A673 (cell line): Measurements from ENCODE around the gene TEX35. TPM values are rescaled to one million over a fixed set of nuclear protein-coding genes. Genes with fewer than 3 reads are reported as not detected.

Experiments
- BruUV-seq: library from RNA; stranded (reverse); fragments of 400-500 nt; replicated peaks from 2 replicates; lab custom pipeline; 2021; lab: Mats Ljungman, UMichigan
- CTCF ChIA-PET: fragments of 300-600 bp; sonication (Branson Sonifier 250); formaldehyde crosslinking; loops from one replicate; lab custom pipeline; 2022; ENCODE audit warnings: antibody characterized with exemption; lab: Charles Lee
- POLR2A ChIA-PET: fragments of 300-600 bp; sonication (Branson Sonifier 250); formaldehyde crosslinking; loops from one replicate; lab custom pipeline; 2022; ENCODE audit warnings: antibody characterized with exemption; ENCODE audit not compliant: low non-redundant PET; lab: Charles Lee
- DNase-seq: peaks from one replicate; pipeline ENCODE4 v3.0.0-alpha.2; 2015; ENCODE audit warnings: low spot score
- H3K27ac ChIP-seq: fragments of 200-600 bp; sonication (generic); 2 replicates; pipeline ENCODE4 v1.5.1; 2016; ENCODE audit warnings: mixed run types, low read depth, mild to moderate bottlenecking, mixed read lengths, antibody characterized with exemption, low read length; ENCODE audit not compliant: poor library complexity, severe bottlenecking
- H3K27me3 ChIP-seq: fragments of 200-600 bp; sonication (generic); replicated peaks from 2 replicates; pipeline ENCODE4 v1.6.1; 2017; ENCODE audit warnings: mixed run types, low read depth, mild to moderate bottlenecking, mixed read lengths, antibody characterized with exemption, low read length; ENCODE audit not compliant: insufficient read depth, poor library complexity
- H3K36me3 ChIP-seq: fragments of 200-600 bp; sonication (generic); 2 replicates; pipeline ENCODE4 v1.6.1; 2016; ENCODE audit warnings: mixed run types, mild to moderate bottlenecking, mixed read lengths, antibody characterized with exemption, low read length; ENCODE audit not compliant: insufficient read depth, poor library complexity, severe bottlenecking
- H3K4me1 ChIP-seq: fragments of 200-600 bp; sonication (generic); 2 replicates; pipeline ENCODE4 v1.6.1; 2017; ENCODE audit warnings: mixed run types, mild to moderate bottlenecking, mixed read lengths, antibody characterized with exemption, low read length; ENCODE audit not compliant: insufficient read depth, poor library complexity, severe bottlenecking
- H3K4me3 ChIP-seq: fragments of 200-600 bp; sonication (generic); 2 replicates; pipeline ENCODE4 v1.5.1; 2016; ENCODE audit warnings: low read depth, mixed run types, mild to moderate bottlenecking, mixed read lengths, low read length; ENCODE audit not compliant: poor library complexity, severe bottlenecking
- H3K9me3 ChIP-seq: fragments of 200-600 bp; sonication (generic); 2 replicates; pipeline ENCODE4 v1.6.1; 2016; ENCODE audit warnings: mixed run types, low read depth, mild to moderate bottlenecking, mixed read lengths, antibody characterized with exemption, low read length; ENCODE audit not compliant: poor library complexity, severe bottlenecking
- CTCF ChIP-seq: fragments of 300-800, 200-600 bp; sonication (generic); conservative IDR thresholded peaks from 2 replicates; pipeline ENCODE4 v1.5.1; 2017; ENCODE audit warnings: low read depth, mild to moderate bottlenecking, antibody characterized with exemption, low read length, moderate library complexity, mixed read lengths
- EZH2 ChIP-seq: fragments of 200-600 bp; sonication (generic); IDR thresholded peaks from 2 replicates; pipeline ENCODE4 v1.6.1; 2017; ENCODE audit warnings: borderline replicate concordance, low read depth, mild to moderate bottlenecking, mixed read lengths, antibody characterized with exemption, low read length; ENCODE audit not compliant: poor library complexity, severe bottlenecking
- intact Hi-C: fragments of 100-400 bp; cut with micrococcal nuclease; formaldehyde crosslinking; loops from one replicate; pipeline ENCODE4 v1.10.0; 2022; ENCODE audit not compliant: unreplicated experiment
- total RNA-seq: library from RNA; stranded (reverse); gene quantifications from 2 replicates; pipeline ENCODE4 v1.2.3, GENCODE V29; 2021

TEX35 gene
- total RNA-seq, 1 experiment from 2014 or later, result not detected

- BruUV-seq, result no TSS peak
- H3K36me3 ChIP-seq, result no peaks in the 10 kb centered on the region
- CTCF ChIA-PET, result no interaction called here
- no peaks in the 10 kb centered on the region for H3K9me3 ChIP-seq
- no peak overlapping the region for H3K4me3 ChIP-seq
- intact Hi-C loops, result no loop called here
- no peak overlapping the region for H3K27ac ChIP-seq
- DNase-seq, result no peak
- POLR2A ChIA-PET, result no interaction called here
- TF ChIP-seq EZH2, result no peak
- no peak for TF ChIP-seq CTCF
- H3K4me1 ChIP-seq, result no peaks in the 10 kb centered on the region
- H3K27me3 ChIP-seq, result no peaks in the 10 kb centered on the region
These were observed 18.3 kb upstream of the TEX35 start for GRCh38 chr1:178494569-178494971.

GRCh38 chr1:178495158-178495557, 17.8 kb upstream of the TEX35 start:
- Histone ChIP-seq H3K9me3 (no peaks in the 10 kb centered on the region), H3K4me3 (no peak overlapping the region), H3K4me1 (no peaks in the 10 kb centered on the region), H3K27me3 (no peaks in the 10 kb centered on the region), H3K27ac (no peak overlapping the region), H3K36me3 (no peaks in the 10 kb centered on the region)
- no TSS peak for BruUV-seq
- ChIA-PET CTCF (no interaction called here), POLR2A (no interaction called here)
- no peak for DNase-seq
- intact Hi-C loops, result no loop called here
- TF ChIP-seq EZH2 (no peak), CTCF (no peak)

- CTCF ChIA-PET, result no interaction called here
- intact Hi-C loops, result no loop called here
- TF ChIP-seq CTCF (no peak), EZH2 (no peak)
- no peak for DNase-seq
- no peak overlapping the region for H3K27ac ChIP-seq
- no peaks in the 10 kb centered on the region for H3K4me1 ChIP-seq
- POLR2A ChIA-PET, result no interaction called here
- H3K36me3 ChIP-seq, result no peaks in the 10 kb centered on the region
- no peak overlapping the region for H3K4me3 ChIP-seq
- H3K27me3 ChIP-seq, result no peaks in the 10 kb centered on the region
- BruUV-seq, result no TSS peak
- H3K9me3 ChIP-seq, result no peaks in the 10 kb centered on the region
These were observed 17.0 kb upstream of the TEX35 start for GRCh38 chr1:178495741-178496409.
